MG63 (cell line): ENCODE results near the gene SPATS2L. TPM values are rescaled to one million over a fixed set of nuclear protein-coding genes. Genes with fewer than 3 reads are reported as not detected.

Source experiments
- DNase-seq: peaks from one replicate; pipeline ENCODE4 v3.0.0-alpha.2; 2020
- H3K27me3 ChIP-seq: fragments of 250-450 bp; sonication (Bioruptor Pico); 2 replicates; pipeline ENCODE4 v1.5.1; 2020; ENCODE audit warnings: mild to moderate bottlenecking, moderate library complexity
- H3K36me3 ChIP-seq: fragments of 250-450 bp; sonication (Bioruptor Pico); 2 replicates; pipeline ENCODE4 v1.5.1; 2020; ENCODE audit warnings: mild to moderate bottlenecking, moderate library complexity
- H3K4me3 ChIP-seq: fragments of 250-450 bp; sonication (Bioruptor Pico); 2 replicates; pipeline ENCODE4 v1.5.1; 2020; ENCODE audit warnings: mild to moderate bottlenecking, moderate library complexity
- H3K9me3 ChIP-seq: fragments of 250-450 bp; sonication (Bioruptor Pico); 2 replicates; pipeline ENCODE4 v1.5.1; 2020; ENCODE audit warnings: mild to moderate bottlenecking, moderate library complexity
- total RNA-seq: library from RNA; depleted of rRNA; stranded (reverse); fragments of >200 nt; shearing (Covaris generic); gene quantifications from 2 replicates; pipeline ENCODE4 v1.2.3, GENCODE V29; 2014; ENCODE audit warnings: low replicate concordance

SPATS2L gene
- total RNA-seq, 1 experiment from 2014 or later, result 26.6 TPM

- DNase-seq, result no peak
- Histone ChIP-seq H3K27me3 (no peaks in the 10 kb centered on the region), H3K36me3 (peaks cover 16% of the 10 kb centered on the region), H3K4me3 (no peak overlapping the region), H3K9me3 (no peaks in the 10 kb centered on the region)
Measured at GRCh38 chr2:200496696-200497095, 190.2 kb downstream of the SPATS2L start.

- no peaks in the 10 kb centered on the region for H3K27me3 ChIP-seq
- H3K4me3 ChIP-seq, result no peak overlapping the region
- H3K9me3 ChIP-seq, result no peaks in the 10 kb centered on the region; the same call in 1 of the 2 replicates
- peaks cover 13% of the 10 kb centered on the region for H3K36me3 ChIP-seq
- no peak for DNase-seq
Measured at GRCh38 chr2:200498402-200499162, 192.1 kb downstream of the SPATS2L start.

GRCh38 chr2:200502196-200502595 is 195.7 kb downstream of the SPATS2L start:
- Histone ChIP-seq H3K9me3 (no peaks in the 10 kb centered on the region; the same call in 1 of the 2 replicates), H3K27me3 (no peaks in the 10 kb centered on the region), H3K4me3 (no peak overlapping the region), H3K36me3 (peaks cover 9% of the 10 kb centered on the region; the same call in 1 of the 2 replicates)
- no peak for DNase-seq

GRCh38 chr2:200506679-200507078 is 200.2 kb downstream of the SPATS2L start:
- no peaks in the 10 kb centered on the region for H3K27me3 ChIP-seq
- DNase-seq, result no peak
- H3K4me3 ChIP-seq, result no peak overlapping the region
- no peaks in the 10 kb centered on the region; the same call in 1 of the 2 replicates for H3K9me3 ChIP-seq
- peaks cover 5% of the 10 kb centered on the region; the same call in 1 of the 2 replicates for H3K36me3 ChIP-seq

- Histone ChIP-seq H3K4me3 (no peak overlapping the region), H3K9me3 (no peaks in the 10 kb centered on the region; the same call in 1 of the 2 replicates), H3K27me3 (no peaks in the 10 kb centered on the region), H3K36me3 (peaks cover 5% of the 10 kb centered on the region; the same call in 1 of the 2 replicates)
- no peak for DNase-seq
Measured at GRCh38 chr2:200507179-200507578, 200.7 kb downstream of the SPATS2L start.

GRCh38 chr2:200509235-200509611 is 202.7 kb downstream of the SPATS2L start:
- Histone ChIP-seq H3K36me3 (no peaks in the 10 kb centered on the region), H3K27me3 (peaks cover 8% of the 10 kb centered on the region; the same call in 1 of the 2 replicates), H3K4me3 (peak overlapping the region; percentile 78), H3K9me3 (no peaks in the 10 kb centered on the region)
- peak; percentile 5 for DNase-seq

- DNase-seq, result peak; percentile 91
- Histone ChIP-seq H3K27me3 (peaks cover 8% of the 10 kb centered on the region; the same call in 1 of the 2 replicates), H3K9me3 (no peaks in the 10 kb centered on the region), H3K36me3 (no peaks in the 10 kb centered on the region), H3K4me3 (peak within 1 kb of the TSS; percentile 78)
Measured at GRCh38 chr2:200509612-200510433, 203.3 kb downstream of the SPATS2L start, which contains the start of gene KCTD18. TSS of gene KCTD18 (minus strand) at chr2:200510068. CDS start at chr2:200507016, 3,052 bp downstream.

GRCh38 chr2:200515155-200515554 is 208.7 kb downstream of the SPATS2L start:
- no peak for DNase-seq
- H3K36me3 ChIP-seq, result no peaks in the 10 kb centered on the region
- H3K9me3 ChIP-seq, result peaks cover 7% of the 10 kb centered on the region; the same call in 1 of the 2 replicates
- peaks cover 8% of the 10 kb centered on the region for H3K27me3 ChIP-seq
- no peak overlapping the region for H3K4me3 ChIP-seq

GRCh38 chr2:200523158-200523557 is 216.7 kb downstream of the SPATS2L start:
- Histone ChIP-seq H3K27me3 (no peaks in the 10 kb centered on the region), H3K4me3 (no peak overlapping the region), H3K9me3 (no peaks in the 10 kb centered on the region; the same call in 1 of the 2 replicates), H3K36me3 (no peaks in the 10 kb centered on the region)
- no peak for DNase-seq

- Histone ChIP-seq H3K9me3 (no peaks in the 10 kb centered on the region; the same call in 1 of the 2 replicates), H3K4me3 (no peak overlapping the region), H3K36me3 (no peaks in the 10 kb centered on the region), H3K27me3 (no peaks in the 10 kb centered on the region)
- no peak for DNase-seq
Measured at GRCh38 chr2:200523604-200524003, 217.1 kb downstream of the SPATS2L start.

- DNase-seq, result no peak
- H3K27me3 ChIP-seq, result no peaks in the 10 kb centered on the region
- peak overlapping the region; percentile 80 for H3K4me3 ChIP-seq
- H3K36me3 ChIP-seq, result no peaks in the 10 kb centered on the region; the same call in 1 of the 2 replicates
- H3K9me3 ChIP-seq, result no peaks in the 10 kb centered on the region; the same call in 1 of the 2 replicates
Measured at GRCh38 chr2:200525066-200525465, 218.6 kb downstream of the SPATS2L start.

- H3K9me3 ChIP-seq, result no peaks in the 10 kb centered on the region; the same call in 1 of the 2 replicates
- no peaks in the 10 kb centered on the region for H3K27me3 ChIP-seq
- DNase-seq, result no peak
- H3K4me3 ChIP-seq, result peak overlapping the region; percentile 80
- H3K36me3 ChIP-seq, result no peaks in the 10 kb centered on the region; the same call in 1 of the 2 replicates
Measured at GRCh38 chr2:200525551-200525881, 219.0 kb downstream of the SPATS2L start.

GRCh38 chr2:200525882-200526651 is 219.6 kb downstream of the SPATS2L start, which contains the start of gene SGO2:
TSS of gene SGO2 (plus strand) at chr2:200526207. CDS start at chr2:200532976, 6,769 bp downstream.
- no peaks in the 10 kb centered on the region for H3K27me3 ChIP-seq
- peak; percentile 95 for DNase-seq
- H3K36me3 ChIP-seq, result no peaks in the 10 kb centered on the region; the same call in 1 of the 2 replicates

GRCh38 chr2:200528228-200528627 is 221.7 kb downstream of the SPATS2L start:
- Histone ChIP-seq H3K4me3 (no peak overlapping the region), H3K27me3 (no peaks in the 10 kb centered on the region), H3K36me3 (peaks cover 6% of the 10 kb centered on the region), H3K9me3 (no peaks in the 10 kb centered on the region; the same call in 1 of the 2 replicates)
- DNase-seq, result no peak

More at GRCh38 chr2:200525882-200526651, 219.6 kb downstream of the SPATS2L start, which contains the start of gene SGO2:
- no peaks in the 10 kb centered on the region; the same call in 1 of the 2 replicates for H3K9me3 ChIP-seq
- peak within 1 kb of the TSS; percentile 80 for H3K4me3 ChIP-seq
